Measurements from ENCODE around the gene KLK12. TPM values are rescaled to one million over a fixed set of nuclear protein-coding genes. Genes with fewer than 3 reads are reported as not detected.

Gene KLK12
- total RNA-seq, 2 experiments from 2014 or later, result not detected

GRCh38 chr19:51070334-51071094 is 35.7 kb upstream of the KLK12 start:
- DNase-seq (no peak), ATAC-seq (no peak)
- no peaks in the 10 kb centered on the region for H3K36me3 Mint-ChIP-seq (ENCODE audit: low read depth)
- no peak overlapping the region for H3K4me3 Mint-ChIP-seq
- ChIA-PET POLR2A (no interaction called here), CTCF (no interaction called here)
- H3K27ac Mint-ChIP-seq, result no peak overlapping the region
- H3K9me3 Mint-ChIP-seq (ENCODE audit: insufficient read depth), result no peaks in the 10 kb centered on the region
- H3K27me3 Mint-ChIP-seq (ENCODE audit: low read depth), result peaks cover 29% of the 10 kb centered on the region
- H3K4me1 Mint-ChIP-seq (ENCODE audit: low read depth), result no peaks in the 10 kb centered on the region

DNA sequence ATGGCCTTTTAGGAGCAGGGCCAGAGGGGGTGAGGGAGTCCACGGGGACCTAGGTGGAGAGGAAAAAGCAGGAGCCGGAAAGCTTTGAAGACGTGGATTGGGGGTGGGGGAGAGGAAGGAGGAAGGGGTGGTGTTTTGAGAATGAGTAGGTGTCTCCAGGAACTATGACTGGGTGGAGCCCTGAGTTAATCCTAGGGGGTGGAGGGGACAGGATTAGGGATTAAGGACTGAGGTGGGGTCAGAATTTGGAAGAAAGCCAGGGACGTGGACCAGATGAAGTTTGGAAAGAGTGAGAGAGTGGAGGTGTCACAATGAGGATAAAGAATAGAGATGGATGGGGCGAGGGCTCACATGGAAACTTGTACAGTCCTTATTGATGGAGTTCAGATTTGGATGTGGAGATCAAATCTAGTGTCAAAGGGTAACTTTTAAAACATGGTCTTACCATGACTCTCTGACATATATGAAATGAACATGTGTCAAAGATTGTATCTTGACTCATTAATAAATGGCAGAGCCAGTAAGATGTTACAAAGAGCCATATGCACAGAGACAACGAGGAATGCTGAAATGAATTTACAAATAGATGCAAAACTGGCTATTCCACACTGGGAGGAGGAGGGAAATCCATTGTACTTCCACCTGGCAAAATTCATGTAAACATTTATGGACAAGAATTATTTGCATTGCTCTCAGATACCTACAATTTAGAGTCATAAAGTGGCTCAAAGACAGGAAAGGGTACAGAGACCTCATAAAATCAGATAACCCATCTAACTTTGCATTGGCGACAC is 31.8 kb upstream of the KLK12 start:
- no peaks in the 10 kb centered on the region for H3K9me3 Mint-ChIP-seq (ENCODE audit: insufficient read depth)
- no peak for ATAC-seq
- H3K36me3 Mint-ChIP-seq (ENCODE audit: low read depth), result no peaks in the 10 kb centered on the region
- H3K4me3 Mint-ChIP-seq, result no peak overlapping the region
- no peaks in the 10 kb centered on the region for H3K4me1 Mint-ChIP-seq (ENCODE audit: low read depth)
- ChIA-PET POLR2A (no interaction called here), CTCF (no interaction called here)
- no peak overlapping the region for H3K27ac Mint-ChIP-seq
- DNase-seq, result no peak
- peaks cover 32% of the 10 kb centered on the region for H3K27me3 Mint-ChIP-seq (ENCODE audit: low read depth)

GRCh38 chr19:51065221-51065960 is 30.6 kb upstream of the KLK12 start:
- Mint-ChIP-seq H3K4me1 (ENCODE audit: low read depth) (no peaks in the 10 kb centered on the region), H3K9me3 (ENCODE audit: insufficient read depth) (no peaks in the 10 kb centered on the region), H3K36me3 (ENCODE audit: low read depth) (no peaks in the 10 kb centered on the region), H3K4me3 (no peak overlapping the region), H3K27ac (no peak overlapping the region), H3K27me3 (ENCODE audit: low read depth) (peaks cover 34% of the 10 kb centered on the region)
- ATAC-seq, result no peak
- CTCF ChIA-PET, result no interaction called here
- POLR2A ChIA-PET, result no interaction called here
- no peak for DNase-seq

GRCh38 chr19:51064534-51065220 is 29.9 kb upstream of the KLK12 start, which contains the start of gene KLK13:
Gene KLK13, minus strand, starts transcription at chr19:51065092. Its CDS starts 25 bp downstream, at chr19:51065067.
- no peaks in the 10 kb centered on the region for H3K9me3 Mint-ChIP-seq (ENCODE audit: insufficient read depth)
- H3K36me3 Mint-ChIP-seq (ENCODE audit: low read depth), result no peaks in the 10 kb centered on the region
- no peak within 1 kb of the TSS for H3K27ac Mint-ChIP-seq
- H3K27me3 Mint-ChIP-seq (ENCODE audit: low read depth), result peaks cover 33% of the 10 kb centered on the region
- ChIA-PET CTCF (no interaction called here), POLR2A (no interaction called here)
- no peak within 1 kb of the TSS for H3K4me3 Mint-ChIP-seq
- H3K4me1 Mint-ChIP-seq (ENCODE audit: low read depth), result no peaks in the 10 kb centered on the region
- no peak for ATAC-seq
- DNase-seq, result no peak

GRCh38 chr19:51063664-51064063 is 28.9 kb upstream of the KLK12 start:
- no peak for DNase-seq
- peaks cover 36% of the 10 kb centered on the region for H3K27me3 Mint-ChIP-seq (ENCODE audit: low read depth)
- no peaks in the 10 kb centered on the region for H3K9me3 Mint-ChIP-seq (ENCODE audit: insufficient read depth)
- ATAC-seq, result no peak
- ChIA-PET CTCF (interaction anchor here (1.2 kb wide), 1 partner anchor 386 kb away, joined by 3 read pairs; no protein-coding TSS in a partner anchor), POLR2A (no interaction called here)
- no peaks in the 10 kb centered on the region for H3K4me1 Mint-ChIP-seq (ENCODE audit: low read depth)
- no peaks in the 10 kb centered on the region for H3K36me3 Mint-ChIP-seq (ENCODE audit: low read depth)
- H3K27ac Mint-ChIP-seq, result no peak overlapping the region
- H3K4me3 Mint-ChIP-seq, result no peak overlapping the region

DNA sequence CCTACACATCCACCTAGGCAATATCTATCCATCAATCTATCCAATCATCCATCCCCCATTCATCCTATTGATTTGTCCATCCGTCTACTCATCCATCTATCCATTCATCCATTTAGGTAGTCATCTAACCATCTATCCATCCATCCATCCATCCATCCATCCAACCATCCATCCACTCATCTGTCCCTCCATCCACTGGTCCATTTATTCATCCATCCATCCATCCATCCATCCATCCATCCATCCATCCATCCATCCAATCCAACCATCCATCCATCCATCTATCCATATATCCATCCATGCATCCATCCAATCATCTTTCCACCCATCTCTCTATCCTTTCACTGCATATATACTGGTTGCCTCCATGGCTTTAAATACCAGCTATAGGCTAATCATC is 26.2 kb upstream of the KLK12 start:
- Mint-ChIP-seq H3K36me3 (ENCODE audit: low read depth) (no peaks in the 10 kb centered on the region), H3K4me1 (ENCODE audit: low read depth) (no peaks in the 10 kb centered on the region), H3K9me3 (ENCODE audit: insufficient read depth) (no peaks in the 10 kb centered on the region), H3K4me3 (no peak overlapping the region), H3K27me3 (ENCODE audit: low read depth) (peaks cover 33% of the 10 kb centered on the region), H3K27ac (no peak overlapping the region)
- ATAC-seq (no peak), DNase-seq (no peak)
- CTCF ChIA-PET, result no interaction called here
- POLR2A ChIA-PET, result no interaction called here

DNA sequence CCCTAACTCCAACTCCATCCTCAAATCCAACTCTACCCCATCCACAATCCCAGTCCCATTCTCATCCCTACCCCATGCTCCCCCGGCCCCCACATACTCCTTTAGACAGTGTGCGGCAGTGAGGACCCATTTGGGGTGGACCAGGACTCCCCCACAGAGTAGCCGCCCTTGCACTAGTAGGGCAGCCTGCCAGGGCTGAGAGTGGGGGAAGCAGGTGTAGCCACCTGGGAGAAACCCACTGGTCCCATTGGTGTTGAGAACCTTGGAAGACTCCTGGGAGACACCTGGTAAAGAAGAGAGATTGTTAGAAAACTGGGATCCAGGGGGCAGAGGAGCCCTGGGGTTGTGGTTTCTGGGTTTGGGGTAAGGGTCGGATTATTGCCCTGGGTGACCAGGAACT is 25.5 kb upstream of the KLK12 start:
- H3K36me3 Mint-ChIP-seq (ENCODE audit: low read depth), result no peaks in the 10 kb centered on the region
- H3K4me1 Mint-ChIP-seq (ENCODE audit: low read depth), result no peaks in the 10 kb centered on the region
- ATAC-seq, result no peak
- no peak overlapping the region for H3K4me3 Mint-ChIP-seq
- no peak for DNase-seq
- H3K27me3 Mint-ChIP-seq (ENCODE audit: low read depth), result peaks cover 31% of the 10 kb centered on the region
- POLR2A ChIA-PET, result no interaction called here
- no peak overlapping the region for H3K27ac Mint-ChIP-seq
- no peaks in the 10 kb centered on the region for H3K9me3 Mint-ChIP-seq (ENCODE audit: insufficient read depth)
- CTCF ChIA-PET, result no interaction called here

DNA sequence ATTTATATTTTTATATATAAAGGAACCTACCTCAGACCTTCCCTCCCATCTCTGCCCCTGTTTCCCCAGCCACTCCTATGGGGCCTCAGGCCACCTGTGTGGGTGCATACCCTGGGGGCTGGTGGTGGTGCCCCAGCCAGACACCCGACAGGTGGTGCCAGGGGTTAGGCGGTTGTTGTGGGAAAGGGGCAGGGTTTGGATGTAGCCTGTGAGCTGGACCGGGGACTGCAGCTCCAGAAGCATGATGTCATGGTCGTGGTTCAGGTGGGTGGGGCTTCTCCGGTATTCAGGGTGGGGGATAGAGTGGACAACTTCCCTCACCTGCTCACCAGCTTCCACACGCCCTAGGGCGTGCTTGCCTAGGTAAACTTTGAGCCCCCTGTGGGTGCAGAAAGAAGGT is 24.9 kb upstream of the KLK12 start:
- Mint-ChIP-seq H3K9me3 (ENCODE audit: insufficient read depth) (no peaks in the 10 kb centered on the region), H3K27ac (no peak overlapping the region), H3K27me3 (ENCODE audit: low read depth) (peaks cover 28% of the 10 kb centered on the region), H3K36me3 (ENCODE audit: low read depth) (no peaks in the 10 kb centered on the region), H3K4me1 (ENCODE audit: low read depth) (no peaks in the 10 kb centered on the region), H3K4me3 (no peak overlapping the region)
- CTCF ChIA-PET, result no interaction called here
- POLR2A ChIA-PET, result no interaction called here
- DNase-seq (no peak), ATAC-seq (no peak)

DNA sequence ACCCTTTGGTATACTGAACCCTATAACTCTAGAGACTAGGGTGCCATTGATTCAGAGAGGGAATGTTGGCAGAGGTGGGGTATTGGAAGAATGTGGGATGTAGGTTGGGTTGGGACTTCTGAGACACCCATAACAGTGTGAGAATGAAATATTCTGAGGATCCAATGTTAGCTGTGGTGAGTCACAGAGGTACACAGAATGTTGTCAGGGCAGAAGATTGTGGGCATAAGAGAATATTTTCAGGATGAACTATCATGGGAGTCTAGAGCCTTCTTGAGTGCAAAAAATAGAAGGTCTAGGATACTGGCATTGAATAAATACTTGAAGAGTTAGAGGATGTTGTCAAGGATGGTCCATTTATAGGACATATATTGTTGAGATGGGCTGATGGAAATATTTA is 21.1 kb upstream of the KLK12 start:
- DNase-seq, result no peak
- H3K27ac Mint-ChIP-seq, result no peak overlapping the region
- no peaks in the 10 kb centered on the region for H3K9me3 Mint-ChIP-seq (ENCODE audit: insufficient read depth)
- ChIA-PET CTCF (no interaction called here), POLR2A (no interaction called here)
- ATAC-seq, result no peak
- H3K4me1 Mint-ChIP-seq (ENCODE audit: low read depth), result no peaks in the 10 kb centered on the region
- peaks cover 25% of the 10 kb centered on the region for H3K27me3 Mint-ChIP-seq (ENCODE audit: low read depth)
- no peaks in the 10 kb centered on the region for H3K36me3 Mint-ChIP-seq (ENCODE audit: low read depth)
- no peak overlapping the region for H3K4me3 Mint-ChIP-seq

GRCh38 chr19:51047031-51047335 is 12.2 kb upstream of the KLK12 start:
- Mint-ChIP-seq H3K4me3 (no peak overlapping the region), H3K4me1 (ENCODE audit: low read depth) (no peaks in the 10 kb centered on the region), H3K27me3 (ENCODE audit: low read depth) (peaks cover 16% of the 10 kb centered on the region), H3K27ac (no peak overlapping the region), H3K9me3 (ENCODE audit: insufficient read depth) (no peaks in the 10 kb centered on the region), H3K36me3 (ENCODE audit: low read depth) (no peaks in the 10 kb centered on the region)
- POLR2A ChIA-PET, result no interaction called here
- CTCF ChIA-PET, result no interaction called here
- ATAC-seq (no peak), DNase-seq (no peak)

GRCh38 chr19:51044327-51044726 is 9.5 kb upstream of the KLK12 start:
- H3K27ac Mint-ChIP-seq, result no peak overlapping the region
- H3K4me3 Mint-ChIP-seq, result no peak overlapping the region
- no peak for ATAC-seq
- POLR2A ChIA-PET, result no interaction called here
- no peak for DNase-seq
- H3K36me3 Mint-ChIP-seq (ENCODE audit: low read depth), result no peaks in the 10 kb centered on the region
- no peaks in the 10 kb centered on the region for H3K4me1 Mint-ChIP-seq (ENCODE audit: low read depth)
- H3K9me3 Mint-ChIP-seq (ENCODE audit: insufficient read depth), result no peaks in the 10 kb centered on the region
- H3K27me3 Mint-ChIP-seq (ENCODE audit: low read depth), result peaks cover 14% of the 10 kb centered on the region
- CTCF ChIA-PET, result no interaction called here

GRCh38 chr19:51043497-51043896 is 8.7 kb upstream of the KLK12 start:
- POLR2A ChIA-PET, result interaction anchor here (0.6 kb wide), 1 partner anchor 41 kb away, joined by 3 read pairs; no protein-coding TSS in a partner anchor
- H3K4me3 Mint-ChIP-seq, result no peak overlapping the region
- no peak for DNase-seq
- H3K4me1 Mint-ChIP-seq (ENCODE audit: low read depth), result no peaks in the 10 kb centered on the region
- no peaks in the 10 kb centered on the region for H3K9me3 Mint-ChIP-seq (ENCODE audit: insufficient read depth)
- H3K36me3 Mint-ChIP-seq (ENCODE audit: low read depth), result no peaks in the 10 kb centered on the region
- CTCF ChIA-PET, result no interaction called here
- H3K27ac Mint-ChIP-seq, result no peak overlapping the region
- no peak for ATAC-seq
- peaks cover 14% of the 10 kb centered on the region for H3K27me3 Mint-ChIP-seq (ENCODE audit: low read depth)

All from activated CD8-positive, alpha-beta T cell treated with anti-CD3 and anti-CD28 coated beads, Interleukin-2, amount 10 ng/mL, durations not matched to agents 7 days and 5 days (primary cell).